AG04449 (cell line): ENCODE measurements around the gene GKN2.

Experiments used
- CTCF ChIA-PET: fragments of 350-600 bp; formaldehyde crosslinking; extraction: SDS; loops from one replicate; lab custom pipeline; 2021; ENCODE audit warnings: antibody characterized with exemption; lab: Yijun Ruan, JAX
- POLR2A ChIA-PET: fragments of 400-600, 350-600 bp; formaldehyde crosslinking; extraction: SDS; loops from one replicate; lab custom pipeline; 2020; ENCODE audit warnings: antibody characterized with exemption, inconsistent platforms; lab: Yijun Ruan, JAX
- DNase-seq: peaks from one replicate; pipeline ENCODE4 v3.0.0-alpha.2; 2010; ENCODE audit warnings: low read depth, low spot score
- H3K4me3 ChIP-seq: 2 replicates; pipeline ENCODE4 v1.5.1; 2011; ENCODE audit warnings: low read depth, mild to moderate bottlenecking, control low read depth, low read length
- CTCF ChIP-seq: IDR thresholded peaks from one replicate; pipeline ENCODE4 v1.5.1; 2011; ENCODE audit warnings: mild to moderate bottlenecking, moderate library complexity, low read length, control low read depth, inconsistent platforms; ENCODE audit not compliant: insufficient read depth; ENCODE audit errors: missing control alignments

GKN2 gene

GRCh38 chr2:68921646-68922045 lies 31.0 kb downstream of the GKN2 start:
- no peak overlapping the region for H3K4me3 ChIP-seq
- POLR2A ChIA-PET = no interaction called here
- DNase-seq = no peak
- no peak for TF ChIP-seq CTCF
- CTCF ChIA-PET = interaction anchor here (0.9 to 9.2 kb wide), 5 partner anchors 10 to 458 kb away, joined by 3 to 143 read pairs (median 5); no protein-coding TSS in a partner anchor

GRCh38 chr2:68920481-68921170 lies 32.1 kb downstream of the GKN2 start:
- CTCF ChIA-PET = interaction anchor here (0.9 to 9.2 kb wide), 5 partner anchors 9 to 212 kb away, joined by 3 to 143 read pairs (median 14); no protein-coding TSS in a partner anchor
- POLR2A ChIA-PET = no interaction called here
- H3K4me3 ChIP-seq = no peak overlapping the region
- TF ChIP-seq CTCF = no peak
- no peak for DNase-seq

GRCh38 chr2:68918497-68918896 lies 34.2 kb downstream of the GKN2 start:
- POLR2A ChIA-PET = no interaction called here
- no peak for TF ChIP-seq CTCF
- no peak for DNase-seq
- H3K4me3 ChIP-seq = no peak overlapping the region
- CTCF ChIA-PET = interaction anchor here (1.0 to 6.7 kb wide), 4 partner anchors 9 to 209 kb away, joined by 4 to 49 read pairs (median 12); no protein-coding TSS in a partner anchor

GRCh38 chr2:68917034-68917718 lies 35.5 kb downstream of the GKN2 start:
- DNase-seq = no peak
- TF ChIP-seq CTCF = no peak
- no peak overlapping the region for H3K4me3 ChIP-seq
- ChIA-PET POLR2A (no interaction called here), CTCF (interaction anchor here (1.1 to 6.7 kb wide), 3 partner anchors 7 to 208 kb away, joined by 3 to 49 read pairs (median 14); no protein-coding TSS in a partner anchor)

- POLR2A ChIA-PET = no interaction called here
- no peak for TF ChIP-seq CTCF
These were observed 36.5 kb downstream of the GKN2 start for GRCh38 chr2:68916226-68916625.

GRCh38 chr2:68915393-68915792 lies 37.3 kb downstream of the GKN2 start:
- ChIA-PET POLR2A (no interaction called here), CTCF (interaction anchor here (0.8 to 1.9 kb wide), 5 partner anchors 10 to 207 kb away, joined by 3 to 5 read pairs (median 4); no protein-coding TSS in a partner anchor)
- H3K4me3 ChIP-seq = no peak overlapping the region
- no peak for TF ChIP-seq CTCF
- DNase-seq = no peak

More at GRCh38 chr2:68916226-68916625, 36.5 kb downstream of the GKN2 start:
- no peak overlapping the region for H3K4me3 ChIP-seq
- no peak for DNase-seq
- CTCF ChIA-PET = no interaction called here
